C4-2B (cell line): ENCODE results near the gene FTHL17.

Experiments
- ZFX ChIP-seq: fragments of 450-650 bp; IDR thresholded peaks from 2 replicates; pipeline ENCODE4 v1.6.1; 2017
- TF ChIP-seq, protein P1 (sequence below): fragments of 450-650 bp; conservative IDR thresholded peaks from 2 replicates; pipeline ENCODE4 v1.5.1; 2017; ENCODE audit warnings: mild to moderate bottlenecking

DNA sequence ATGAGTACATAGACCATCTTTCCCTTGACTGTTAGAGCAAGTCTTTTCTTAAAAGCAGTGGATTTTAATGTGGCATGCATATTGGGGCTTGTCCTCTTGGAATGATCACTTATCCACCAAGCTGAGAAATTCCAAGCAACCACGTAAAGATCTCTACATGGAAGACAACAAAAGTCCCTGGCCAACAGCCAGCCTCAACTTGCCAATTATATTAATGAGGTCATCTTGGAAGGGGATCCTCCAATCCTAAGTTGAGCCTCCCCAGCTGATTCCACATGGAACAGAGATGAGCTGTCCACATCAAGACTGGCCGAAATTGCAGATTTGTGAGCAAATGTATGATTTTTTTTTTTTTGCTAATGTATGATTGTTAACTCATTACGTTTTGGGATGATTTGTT, 20.6 kb upstream of the FTHL17 start:
- TF ChIP-seq, protein P1, sequence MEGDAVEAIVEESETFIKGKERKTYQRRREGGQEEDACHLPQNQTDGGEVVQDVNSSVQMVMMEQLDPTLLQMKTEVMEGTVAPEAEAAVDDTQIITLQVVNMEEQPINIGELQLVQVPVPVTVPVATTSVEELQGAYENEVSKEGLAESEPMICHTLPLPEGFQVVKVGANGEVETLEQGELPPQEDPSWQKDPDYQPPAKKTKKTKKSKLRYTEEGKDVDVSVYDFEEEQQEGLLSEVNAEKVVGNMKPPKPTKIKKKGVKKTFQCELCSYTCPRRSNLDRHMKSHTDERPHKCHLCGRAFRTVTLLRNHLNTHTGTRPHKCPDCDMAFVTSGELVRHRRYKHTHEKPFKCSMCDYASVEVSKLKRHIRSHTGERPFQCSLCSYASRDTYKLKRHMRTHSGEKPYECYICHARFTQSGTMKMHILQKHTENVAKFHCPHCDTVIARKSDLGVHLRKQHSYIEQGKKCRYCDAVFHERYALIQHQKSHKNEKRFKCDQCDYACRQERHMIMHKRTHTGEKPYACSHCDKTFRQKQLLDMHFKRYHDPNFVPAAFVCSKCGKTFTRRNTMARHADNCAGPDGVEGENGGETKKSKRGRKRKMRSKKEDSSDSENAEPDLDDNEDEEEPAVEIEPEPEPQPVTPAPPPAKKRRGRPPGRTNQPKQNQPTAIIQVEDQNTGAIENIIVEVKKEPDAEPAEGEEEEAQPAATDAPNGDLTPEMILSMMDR: no peak
- TF ChIP-seq ZFX: no peak
